H9 (cell line): ENCODE data around the gene AQP9. TPM values are rescaled to one million over a fixed set of nuclear protein-coding genes. Genes with fewer than 3 reads are reported as not detected.

Experiments
- DNase-seq: peaks from one replicate; pipeline ENCODE4 v3.0.0-alpha.2; 2017
- H2AFZ ChIP-seq: one replicate; pipeline ENCODE4 v1.6.1; 2013; ENCODE audit warnings: mild to moderate bottlenecking, low read length, control low read depth, moderate library complexity
- H2AK5ac ChIP-seq: 2 replicates; pipeline ENCODE4 v1.6.1; 2013; ENCODE audit warnings: low read length, control low read depth, mixed read lengths; ENCODE audit not compliant: insufficient read length
- H2BK120ac ChIP-seq: one replicate; pipeline ENCODE4 v1.6.1; 2013; ENCODE audit warnings: low read depth, mild to moderate bottlenecking, low read length, control low read depth, inconsistent platforms; ENCODE audit not compliant: poor library complexity, severe bottlenecking
- H2BK12ac ChIP-seq: 2 replicates; pipeline ENCODE4 v1.6.1; 2013; ENCODE audit warnings: low read length, control low read depth, mixed read lengths, low read depth; ENCODE audit not compliant: insufficient read length
- H2BK15ac ChIP-seq: 2 replicates; pipeline ENCODE4 v1.6.1; 2013; ENCODE audit warnings: low read depth, low read length, control low read depth
- H2BK20ac ChIP-seq: one replicate; pipeline ENCODE4 v1.6.1; 2013; ENCODE audit warnings: low read depth, mild to moderate bottlenecking, low read length, control low read depth, inconsistent platforms; ENCODE audit not compliant: poor library complexity, severe bottlenecking
- H2BK5ac ChIP-seq: 2 replicates; pipeline ENCODE4 v1.6.1; 2013; ENCODE audit warnings: low read length, control low read depth, mixed read lengths; ENCODE audit not compliant: insufficient read length
- H3K14ac ChIP-seq: 2 replicates; pipeline ENCODE4 v1.6.1; 2013; ENCODE audit warnings: low read length, control low read depth; ENCODE audit not compliant: insufficient read depth
- H3K18ac ChIP-seq: 2 replicates; pipeline ENCODE4 v1.6.1; 2013; ENCODE audit warnings: low read depth, mild to moderate bottlenecking, mixed read lengths, low read length, control low read depth; ENCODE audit not compliant: insufficient read length
- H3K23ac ChIP-seq: 2 replicates; pipeline ENCODE4 v1.6.1; 2013; ENCODE audit warnings: low read length, control low read depth, mixed read lengths, low read depth; ENCODE audit not compliant: insufficient read length
- H3K23me2 ChIP-seq: 2 replicates; pipeline ENCODE4 v1.6.1; 2013; ENCODE audit warnings: low read depth, mild to moderate bottlenecking, mixed read lengths, low read length, control low read depth; ENCODE audit not compliant: insufficient read length, poor library complexity, severe bottlenecking
- H3K27ac ChIP-seq: 2 replicates; pipeline ENCODE4 v1.5.1; 2013; ENCODE audit warnings: low read length, control low read depth, mixed read lengths, low read depth; ENCODE audit not compliant: insufficient read length
- H3K27me3 ChIP-seq: 2 replicates; pipeline ENCODE4 v1.6.1; 2013; ENCODE audit warnings: low read length, control low read depth, inconsistent platforms; ENCODE audit not compliant: insufficient read depth
- H3K4ac ChIP-seq: 2 replicates; pipeline ENCODE4 v1.6.1; 2013; ENCODE audit warnings: low read depth, mild to moderate bottlenecking, control low read depth, inconsistent platforms, low read length, moderate library complexity
- H3K4me1 ChIP-seq: 2 replicates; pipeline ENCODE4 v1.6.1; 2013; ENCODE audit warnings: low read length, control low read depth, inconsistent platforms; ENCODE audit not compliant: insufficient read depth
- H3K4me2 ChIP-seq: 2 replicates; pipeline ENCODE4 v1.6.1; 2013; ENCODE audit warnings: low read length, control low read depth, mixed read lengths; ENCODE audit not compliant: insufficient read length, insufficient read depth
- H3K56ac ChIP-seq: 2 replicates; pipeline ENCODE4 v1.6.1; 2013; ENCODE audit warnings: low read depth, mild to moderate bottlenecking, mixed read lengths, low read length, control low read depth; ENCODE audit not compliant: insufficient read length
- H3K79me1 ChIP-seq: 2 replicates; pipeline ENCODE4 v1.6.1; 2013; ENCODE audit warnings: low read depth, mild to moderate bottlenecking, moderate library complexity, low read length, control low read depth, inconsistent platforms; ENCODE audit not compliant: insufficient read depth, poor library complexity, severe bottlenecking
- H3K79me2 ChIP-seq: 2 replicates; pipeline ENCODE4 v1.6.1; 2013; ENCODE audit warnings: low read length, control low read depth, inconsistent platforms; ENCODE audit not compliant: insufficient read depth
- H3K9ac ChIP-seq: 2 replicates; pipeline ENCODE4 v1.6.1; 2013; ENCODE audit warnings: low read length, control low read depth, mixed read lengths; ENCODE audit not compliant: insufficient read length; ENCODE audit errors: extremely low read depth
- H3K9me3 ChIP-seq: one replicate; pipeline ENCODE4 v1.6.1; 2013; ENCODE audit warnings: low read depth, low read length, inconsistent platforms; ENCODE audit not compliant: control insufficient read depth
- H3T11ph ChIP-seq: one replicate; pipeline ENCODE4 v1.6.1; 2013; ENCODE audit warnings: mild to moderate bottlenecking, low read length, control low read depth, inconsistent platforms
- H4K20me1 ChIP-seq: one replicate; pipeline ENCODE4 v1.6.1; 2013; ENCODE audit not compliant: control insufficient read depth, insufficient read length, insufficient read depth
- H4K5ac ChIP-seq: 2 replicates; pipeline ENCODE4 v1.6.1; 2013; ENCODE audit warnings: low read depth, mild to moderate bottlenecking, mixed read lengths, low read length, control low read depth; ENCODE audit not compliant: insufficient read length
- H4K8ac ChIP-seq: replicated peaks from 2 replicates; pipeline ENCODE4 v1.6.1; 2013; ENCODE audit warnings: low read length, control low read depth, mixed read lengths, low read depth; ENCODE audit not compliant: insufficient read length
- H4K91ac ChIP-seq: 2 replicates; pipeline ENCODE4 v1.6.1; 2013; ENCODE audit warnings: low read depth, mild to moderate bottlenecking, moderate library complexity, mixed read lengths, low read length, control low read depth; ENCODE audit not compliant: insufficient read length
- H3K27ac Mint-ChIP-seq, 3 experiments: 2 replicates in 2 of 3; 3 replicates in 1 of 3; pipeline ENCODE4 v1.8.0; 2020 to 2021; ENCODE audit warnings: mixed read lengths in 3 of 3, mild to moderate bottlenecking in 1 of 3, moderate library complexity in 1 of 3
- H3K27me3 Mint-ChIP-seq: 2 replicates; pipeline ENCODE4 v1.8.0; 2021; ENCODE audit warnings: low read depth, mild to moderate bottlenecking, moderate library complexity, mixed read lengths
- H3K36me3 Mint-ChIP-seq, 3 experiments: 2 replicates in 2 of 3; 3 replicates in 1 of 3; pipeline ENCODE4 v1.8.0; 2020 to 2021; ENCODE audit warnings: low read depth in 3 of 3, mixed read lengths in 3 of 3; ENCODE audit not compliant: insufficient read depth in 1 of 3
- H3K4me1 Mint-ChIP-seq, 2 experiments: 2 replicates each; pipeline ENCODE4 v1.8.0; 2020; ENCODE audit warnings: mixed read lengths in 2 of 2
- H3K4me3 Mint-ChIP-seq, 2 experiments: 2 replicates in 1 of 2; 3 replicates in 1 of 2; pipeline ENCODE4 v1.8.0; 2020 to 2021; ENCODE audit warnings: mild to moderate bottlenecking in 2 of 2, mixed read lengths in 2 of 2, moderate library complexity in 1 of 2
- H3K9me3 Mint-ChIP-seq, 2 experiments: 2 replicates in 1 of 2; 3 replicates in 1 of 2; pipeline ENCODE4 v1.8.0; 2020; ENCODE audit warnings: mild to moderate bottlenecking in 2 of 2, mixed read lengths in 2 of 2, moderate library complexity in 1 of 2
- total RNA-seq: library from RNA; stranded (reverse); gene quantifications from 2 replicates; pipeline ENCODE4 v1.2.1, GENCODE V29; 2021
- TF ChIP-seq, protein P1 (sequence below): fragments of 200-600 bp; sonication (generic); conservative IDR thresholded peaks from 3 replicates; pipeline ENCODE4 v1.8.0; 2021; ENCODE audit warnings: antibody characterized with exemption, mild to moderate bottlenecking

The AQP9 gene
- total RNA-seq, 1 experiment from 2014 or later, result not detected

DNA sequence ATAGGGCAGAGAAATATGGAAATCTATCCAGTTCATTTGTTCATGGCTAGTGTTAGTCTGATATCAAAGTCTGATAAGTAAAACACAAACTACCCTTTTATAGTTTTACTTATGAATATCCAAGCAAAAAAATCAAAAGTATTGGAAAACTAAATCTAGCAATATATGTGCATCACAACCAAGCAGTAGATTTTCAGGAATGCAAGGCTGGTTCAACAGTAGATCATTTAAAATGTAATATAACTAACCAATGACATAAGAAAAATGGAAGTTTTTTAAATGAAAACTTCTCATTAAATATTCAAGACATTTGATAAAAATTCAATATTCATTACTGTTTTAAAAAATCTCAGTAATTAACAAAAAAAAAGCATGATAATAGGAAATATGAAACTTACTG, 12.8 kb upstream of the AQP9 start:
- no peak overlapping the region for H2BK5ac ChIP-seq

More for the DNA sequence above, 12.8 kb upstream of the AQP9 start:
- Histone ChIP-seq H2AK5ac (no peak overlapping the region), H3K27ac (no peak overlapping the region), H3T11ph (no peak overlapping the region), H3K23me2 (no peaks in the 10 kb centered on the region), H4K91ac (no peak overlapping the region), H3K27me3 (no peaks in the 10 kb centered on the region), H2BK15ac (no peak overlapping the region), H3K14ac (no peak overlapping the region), H3K9me3 (no peaks in the 10 kb centered on the region), H3K56ac (no peak overlapping the region), H2BK20ac (no peak overlapping the region), H2BK12ac (no peak overlapping the region), H3K18ac (no peak overlapping the region), H3K9ac (no peak overlapping the region), H4K20me1 (no peaks in the 10 kb centered on the region), H4K5ac (no peak overlapping the region), H3K23ac (no peak overlapping the region), H2AFZ (no peak overlapping the region), H3K4me2 (no peak overlapping the region), H2BK120ac (no peak overlapping the region), H3K4ac (no peak overlapping the region), H4K8ac (no peak overlapping the region), H3K4me1 (no peaks in the 10 kb centered on the region), H3K79me2 (no peaks in the 10 kb centered on the region), H3K79me1 (no peaks in the 10 kb centered on the region)
- no peaks in the 10 kb centered on the region for H3K27me3 Mint-ChIP-seq
- no peak overlapping the region for H3K27ac Mint-ChIP-seq
- no peak for DNase-seq
- H3K9me3 Mint-ChIP-seq, result peaks cover 13 to 17% of the 10 kb centered on the region in 2 experiments
- no peak overlapping the region for H3K4me3 Mint-ChIP-seq
- peaks cover 0 to 3% of the 10 kb centered on the region in 2 experiments; a peak in 2 of 4 replicates for H3K4me1 Mint-ChIP-seq
- TF ChIP-seq, protein P1, sequence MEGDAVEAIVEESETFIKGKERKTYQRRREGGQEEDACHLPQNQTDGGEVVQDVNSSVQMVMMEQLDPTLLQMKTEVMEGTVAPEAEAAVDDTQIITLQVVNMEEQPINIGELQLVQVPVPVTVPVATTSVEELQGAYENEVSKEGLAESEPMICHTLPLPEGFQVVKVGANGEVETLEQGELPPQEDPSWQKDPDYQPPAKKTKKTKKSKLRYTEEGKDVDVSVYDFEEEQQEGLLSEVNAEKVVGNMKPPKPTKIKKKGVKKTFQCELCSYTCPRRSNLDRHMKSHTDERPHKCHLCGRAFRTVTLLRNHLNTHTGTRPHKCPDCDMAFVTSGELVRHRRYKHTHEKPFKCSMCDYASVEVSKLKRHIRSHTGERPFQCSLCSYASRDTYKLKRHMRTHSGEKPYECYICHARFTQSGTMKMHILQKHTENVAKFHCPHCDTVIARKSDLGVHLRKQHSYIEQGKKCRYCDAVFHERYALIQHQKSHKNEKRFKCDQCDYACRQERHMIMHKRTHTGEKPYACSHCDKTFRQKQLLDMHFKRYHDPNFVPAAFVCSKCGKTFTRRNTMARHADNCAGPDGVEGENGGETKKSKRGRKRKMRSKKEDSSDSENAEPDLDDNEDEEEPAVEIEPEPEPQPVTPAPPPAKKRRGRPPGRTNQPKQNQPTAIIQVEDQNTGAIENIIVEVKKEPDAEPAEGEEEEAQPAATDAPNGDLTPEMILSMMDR, result no peak
- peaks cover 0 to 16% (median 2%) of the 10 kb centered on the region in 3 experiments; a peak in 4 of 7 replicates for H3K36me3 Mint-ChIP-seq
